ENCODE measurements around the gene VENTX.

VENTX gene

GRCh38 chr10:133266056-133266795, 28.6 kb downstream of the VENTX start:
- TF ChIP-seq CEBPB (IDR thresholded peaks at IDR 0.05) (no peak), NFIC (IDR thresholded peaks at IDR 0.05) (no peak), USF1 (IDR thresholded peaks at IDR 0.05) (no peak), EGR1 (IDR thresholded peaks at IDR 0.05) (no peak), TEAD4 (IDR thresholded peaks at IDR 0.05) (no peak), TAF1 (IDR thresholded peaks at IDR 0.05; ENCODE audit: low read depth) (no peak), CREB1 (IDR thresholded peaks at IDR 0.05; ENCODE audit: low read depth) (no peak), ZBTB7A (IDR thresholded peaks at IDR 0.05; ENCODE audit: low read depth) (no peak), FOXM1 (IDR thresholded peaks at IDR 0.05; ENCODE audit: borderline replicate concordance, low read depth) (no peak), EP300 (IDR thresholded peaks at IDR 0.05; ENCODE audit: borderline replicate concordance) (no peak), TCF12 (IDR thresholded peaks at IDR 0.05; ENCODE audit: low read depth) (no peak)
- TF ChIP-seq, protein P1, sequence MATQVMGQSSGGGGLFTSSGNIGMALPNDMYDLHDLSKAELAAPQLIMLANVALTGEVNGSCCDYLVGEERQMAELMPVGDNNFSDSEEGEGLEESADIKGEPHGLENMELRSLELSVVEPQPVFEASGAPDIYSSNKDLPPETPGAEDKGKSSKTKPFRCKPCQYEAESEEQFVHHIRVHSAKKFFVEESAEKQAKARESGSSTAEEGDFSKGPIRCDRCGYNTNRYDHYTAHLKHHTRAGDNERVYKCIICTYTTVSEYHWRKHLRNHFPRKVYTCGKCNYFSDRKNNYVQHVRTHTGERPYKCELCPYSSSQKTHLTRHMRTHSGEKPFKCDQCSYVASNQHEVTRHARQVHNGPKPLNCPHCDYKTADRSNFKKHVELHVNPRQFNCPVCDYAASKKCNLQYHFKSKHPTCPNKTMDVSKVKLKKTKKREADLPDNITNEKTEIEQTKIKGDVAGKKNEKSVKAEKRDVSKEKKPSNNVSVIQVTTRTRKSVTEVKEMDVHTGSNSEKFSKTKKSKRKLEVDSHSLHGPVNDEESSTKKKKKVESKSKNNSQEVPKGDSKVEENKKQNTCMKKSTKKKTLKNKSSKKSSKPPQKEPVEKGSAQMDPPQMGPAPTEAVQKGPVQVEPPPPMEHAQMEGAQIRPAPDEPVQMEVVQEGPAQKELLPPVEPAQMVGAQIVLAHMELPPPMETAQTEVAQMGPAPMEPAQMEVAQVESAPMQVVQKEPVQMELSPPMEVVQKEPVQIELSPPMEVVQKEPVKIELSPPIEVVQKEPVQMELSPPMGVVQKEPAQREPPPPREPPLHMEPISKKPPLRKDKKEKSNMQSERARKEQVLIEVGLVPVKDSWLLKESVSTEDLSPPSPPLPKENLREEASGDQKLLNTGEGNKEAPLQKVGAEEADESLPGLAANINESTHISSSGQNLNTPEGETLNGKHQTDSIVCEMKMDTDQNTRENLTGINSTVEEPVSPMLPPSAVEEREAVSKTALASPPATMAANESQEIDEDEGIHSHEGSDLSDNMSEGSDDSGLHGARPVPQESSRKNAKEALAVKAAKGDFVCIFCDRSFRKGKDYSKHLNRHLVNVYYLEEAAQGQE (IDR thresholded peaks at IDR 0.05; ENCODE audit: low read depth) = no peak

DNA sequence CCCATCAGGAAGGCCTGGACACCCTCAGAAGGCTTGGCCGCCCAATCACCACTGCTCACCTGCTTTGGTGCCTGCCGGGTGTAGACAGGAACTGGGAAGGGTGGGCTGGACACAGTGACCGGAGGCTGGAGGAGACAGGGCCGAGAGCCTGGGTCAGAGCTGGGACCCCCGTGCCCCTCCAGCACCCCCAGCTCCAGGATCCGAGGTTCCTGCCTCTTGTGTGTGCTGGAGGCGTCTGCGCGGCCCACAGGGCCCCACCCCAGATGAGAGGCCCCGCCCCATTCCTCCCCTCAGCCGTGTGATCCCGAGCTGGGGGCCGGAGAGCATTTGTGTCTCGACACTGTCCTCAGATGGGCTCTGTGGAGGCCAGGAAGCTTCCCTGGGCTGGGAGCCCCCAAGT, 29.6 kb downstream of the VENTX start:
- no peak for TF ChIP-seq ZBTB7A (IDR thresholded peaks at IDR 0.05; ENCODE audit: low read depth)
- no peak for TF ChIP-seq RAD21 (IDR thresholded peaks at IDR 0.05; ENCODE audit: low read depth)
- TF ChIP-seq TCF12 (IDR thresholded peaks at IDR 0.05; ENCODE audit: low read depth) = no peak
- TF ChIP-seq YY1 (IDR thresholded peaks at IDR 0.05; ENCODE audit: low read depth) = no peak
- TF ChIP-seq USF1 (IDR thresholded peaks at IDR 0.05) = no peak
- TF ChIP-seq TEAD4 (IDR thresholded peaks at IDR 0.05) = no peak
- TF ChIP-seq MAX (IDR thresholded peaks at IDR 0.05) = no peak
- TF ChIP-seq, protein P1 (IDR thresholded peaks at IDR 0.05; ENCODE audit: low read depth) = no peak
- no peak for TF ChIP-seq EP300 (IDR thresholded peaks at IDR 0.05; ENCODE audit: borderline replicate concordance)

DNA sequence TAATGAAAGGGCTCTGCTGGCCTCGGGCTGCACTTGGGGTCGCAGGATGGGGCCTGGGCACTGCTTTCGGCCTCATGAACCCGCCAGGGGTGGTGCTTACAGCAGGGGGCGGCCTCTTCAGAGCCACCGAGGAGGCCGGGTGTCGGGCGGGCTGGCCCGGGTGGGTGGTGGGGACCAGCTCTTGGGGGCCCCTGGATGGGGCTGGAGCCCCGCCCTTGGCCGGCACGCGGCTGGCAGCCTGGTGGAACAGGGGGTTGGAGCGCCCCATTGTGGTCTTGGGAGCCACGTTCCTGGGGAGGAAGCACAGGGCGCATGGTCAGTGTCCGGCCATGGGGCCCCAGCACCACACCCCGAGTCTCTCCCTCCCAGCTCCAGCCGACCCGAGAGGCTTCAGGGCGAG, 30.2 kb downstream of the VENTX start:
- TF ChIP-seq USF1 (IDR thresholded peaks at IDR 0.05) = no peak
- TF ChIP-seq FOXM1 (IDR thresholded peaks at IDR 0.05; ENCODE audit: borderline replicate concordance, low read depth) = no peak
- TF ChIP-seq EP300 (IDR thresholded peaks at IDR 0.05; ENCODE audit: borderline replicate concordance) = no peak
- no peak for TF ChIP-seq CEBPB (IDR thresholded peaks at IDR 0.05)
- TF ChIP-seq YY1 (IDR thresholded peaks at IDR 0.05; ENCODE audit: low read depth) = no peak
- TF ChIP-seq TAF1 (IDR thresholded peaks at IDR 0.05; ENCODE audit: low read depth) = no peak
- TF ChIP-seq, protein P1 (IDR thresholded peaks at IDR 0.05; ENCODE audit: low read depth) = no peak

DNA sequence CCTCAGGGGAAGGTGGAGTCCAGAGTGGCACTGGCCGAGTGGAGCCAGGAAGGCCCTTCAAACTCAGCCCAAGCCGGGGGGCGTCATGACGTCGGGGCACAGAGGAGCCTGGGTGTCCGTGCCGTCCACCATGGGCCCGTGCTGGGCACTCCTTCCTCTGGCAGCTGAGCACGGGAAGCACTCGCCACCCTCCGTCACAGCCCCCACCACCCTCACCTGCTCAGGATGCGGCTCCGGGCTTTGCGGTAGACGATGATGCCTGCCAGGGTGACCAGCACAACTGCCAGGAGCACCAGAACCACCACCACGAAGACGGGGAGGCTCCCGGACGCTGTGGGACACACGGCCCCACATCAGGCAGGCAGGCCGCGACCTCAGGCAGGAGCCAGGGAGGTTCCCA, 30.9 kb downstream of the VENTX start:
- TF ChIP-seq EP300 (IDR thresholded peaks at IDR 0.05; ENCODE audit: borderline replicate concordance) (no peak), ZBTB7A (IDR thresholded peaks at IDR 0.05; ENCODE audit: low read depth) (no peak), FOXM1 (IDR thresholded peaks at IDR 0.05; ENCODE audit: borderline replicate concordance, low read depth) (no peak), RAD21 (IDR thresholded peaks at IDR 0.05; ENCODE audit: low read depth) (no peak), EGR1 (IDR thresholded peaks at IDR 0.05) (no peak), YY1 (IDR thresholded peaks at IDR 0.05; ENCODE audit: low read depth) (no peak), CEBPB (IDR thresholded peaks at IDR 0.05) (no peak), TEAD4 (IDR thresholded peaks at IDR 0.05) (no peak), TAF1 (IDR thresholded peaks at IDR 0.05; ENCODE audit: low read depth) (no peak), MAX (IDR thresholded peaks at IDR 0.05) (no peak), TCF12 (IDR thresholded peaks at IDR 0.05; ENCODE audit: low read depth) (no peak)
- TF ChIP-seq, protein P1 (IDR thresholded peaks at IDR 0.05; ENCODE audit: low read depth) = no peak

Data from Ishikawa (cell line).